Calu3 (cell line): ENCODE results near the gene ARMC12. TPM values are rescaled to one million over a fixed set of nuclear protein-coding genes. Genes with fewer than 3 reads are reported as not detected.

Source experiments
- BruUV-seq: library from RNA; stranded (reverse); fragments of 400-500 nt; replicated peaks from 2 replicates; lab custom pipeline; 2021; lab: Mats Ljungman, UMichigan
- CTCF ChIA-PET: fragments of 300-600 bp; sonication (Branson Sonifier 250); formaldehyde crosslinking; loops from one replicate; lab custom pipeline; 2022; ENCODE audit warnings: antibody characterized with exemption; lab: Charles Lee
- DNase-seq: peaks from one replicate; pipeline ENCODE4 v3.0.0; 2022
- H3K27ac Mint-ChIP-seq: one replicate; pipeline ENCODE4 v1.8.0; 2022; ENCODE audit warnings: mixed read lengths; ENCODE audit not compliant: unreplicated experiment
- H3K27me3 Mint-ChIP-seq: one replicate; pipeline ENCODE4 v1.8.0; 2022; ENCODE audit warnings: mixed read lengths; ENCODE audit not compliant: unreplicated experiment
- H3K36me3 Mint-ChIP-seq: one replicate; pipeline ENCODE4 v1.8.0; 2022; ENCODE audit warnings: mild to moderate bottlenecking, moderate library complexity, mixed read lengths; ENCODE audit not compliant: insufficient read depth, unreplicated experiment
- H3K4me1 Mint-ChIP-seq: one replicate; pipeline ENCODE4 v1.8.0; 2022; ENCODE audit warnings: mild to moderate bottlenecking, low read depth, mixed read lengths; ENCODE audit not compliant: unreplicated experiment
- H3K4me3 Mint-ChIP-seq: one replicate; pipeline ENCODE4 v1.8.0; 2022; ENCODE audit warnings: mild to moderate bottlenecking, low read depth, moderate library complexity, mixed read lengths; ENCODE audit not compliant: unreplicated experiment
- H3K9me3 Mint-ChIP-seq: one replicate; pipeline ENCODE4 v1.8.0; 2022; ENCODE audit warnings: low read depth, mixed read lengths; ENCODE audit not compliant: unreplicated experiment
- CTCF ChIP-seq: fragments of 200-600 bp; IDR thresholded peaks from one replicate; pipeline ENCODE4 v1.8.0; 2022; ENCODE audit warnings: antibody characterized with exemption; ENCODE audit not compliant: unreplicated experiment
- intact Hi-C: fragments of 100-400 bp; cut with micrococcal nuclease; formaldehyde crosslinking; loops from one replicate; pipeline ENCODE4 v1.10.0; 2022; ENCODE audit not compliant: unreplicated experiment
- total RNA-seq: library from RNA; stranded (reverse); gene quantifications from 2 replicates; pipeline ENCODE4 v1.2.3, GENCODE V29; 2022

ARMC12 gene
- total RNA-seq, 1 experiment from 2014 or later, result not detected

GRCh38 chr6:35780719-35781118 is 43.9 kb downstream of the ARMC12 start, which contains the start of gene CLPSL1:
CLPSL1 (plus strand) TSS chr6:35781019; CDS start chr6:35781111, 92 bp downstream.
- intact Hi-C loops, result no loop called here
- no peak within 1 kb of the TSS for H3K4me3 Mint-ChIP-seq
- DNase-seq, result no peak
- H3K27ac Mint-ChIP-seq, result no peak within 1 kb of the TSS
- H3K4me1 Mint-ChIP-seq, result peaks cover 40% of the 10 kb centered on the region
- H3K36me3 Mint-ChIP-seq, result peaks cover 2% of the 10 kb centered on the region
- no peak for TF ChIP-seq CTCF
- H3K9me3 Mint-ChIP-seq, result no peaks in the 10 kb centered on the region
- peaks cover 16% of the 10 kb centered on the region for H3K27me3 Mint-ChIP-seq
- CTCF ChIA-PET, result no interaction called here
- no TSS peak for BruUV-seq

- Mint-ChIP-seq H3K9me3 (no peaks in the 10 kb centered on the region), H3K4me1 (peaks cover 40% of the 10 kb centered on the region), H3K4me3 (no peak overlapping the region), H3K27ac (no peak overlapping the region), H3K36me3 (no peaks in the 10 kb centered on the region), H3K27me3 (peaks cover 15% of the 10 kb centered on the region)
- CTCF ChIA-PET, result no interaction called here
- no peak for DNase-seq
- no peak for TF ChIP-seq CTCF
- no TSS peak for BruUV-seq
- intact Hi-C loops, result no loop called here
Observed at GRCh38 chr6:35781290-35781689, 44.5 kb downstream of the ARMC12 start.

- Mint-ChIP-seq H3K27ac (no peak overlapping the region), H3K36me3 (no peaks in the 10 kb centered on the region), H3K4me3 (no peak overlapping the region), H3K4me1 (peaks cover 32% of the 10 kb centered on the region), H3K27me3 (peaks cover 11% of the 10 kb centered on the region), H3K9me3 (no peaks in the 10 kb centered on the region)
- no TSS peak for BruUV-seq
- DNase-seq, result peak; percentile 69
- intact Hi-C loops, result no loop called here
- CTCF ChIA-PET, result interaction anchor here (0.8 kb wide), 1 partner anchor 14 kb away, joined by 3 read pairs; no protein-coding TSS in a partner anchor
- TF ChIP-seq CTCF, result no peak
Observed at GRCh38 chr6:35782424-35782823, 45.6 kb downstream of the ARMC12 start.

GRCh38 chr6:35784200-35784599 is 47.4 kb downstream of the ARMC12 start:
- no TSS peak for BruUV-seq
- DNase-seq, result no peak
- intact Hi-C loops, result no loop called here
- Mint-ChIP-seq H3K27me3 (peaks cover 26% of the 10 kb centered on the region), H3K4me3 (no peak overlapping the region), H3K36me3 (no peaks in the 10 kb centered on the region), H3K9me3 (no peaks in the 10 kb centered on the region), H3K27ac (no peak overlapping the region), H3K4me1 (peaks cover 34% of the 10 kb centered on the region)
- CTCF ChIA-PET, result no interaction called here
- TF ChIP-seq CTCF, result no peak
